Activated naive CD8-positive, alpha-beta T cell treated with anti-CD3 and anti-CD28 coated beads for 36 hours (primary cell): ENCODE measurements around the gene ROR1. TPM values are rescaled to one million over a fixed set of nuclear protein-coding genes. Genes with fewer than 3 reads are reported as not detected.
"Not testable (repeated sequence)": the region's sequence is repeated elsewhere in the genome, so short reads cannot be mapped to it uniquely, and the experiment has no call there.

Experiments used
- DNase-seq: peaks from one replicate; pipeline ENCODE4 v3.0.0; 2021
- H3K27ac Mint-ChIP-seq: one replicate; pipeline ENCODE4 v1.8.0; 2022; ENCODE audit warnings: mild to moderate bottlenecking, moderate library complexity, mixed read lengths
- H3K27me3 Mint-ChIP-seq: one replicate; pipeline ENCODE4 v1.8.0; 2022; ENCODE audit warnings: mild to moderate bottlenecking, mixed read lengths
- H3K36me3 Mint-ChIP-seq: one replicate; pipeline ENCODE4 v1.8.0; 2021; ENCODE audit warnings: mild to moderate bottlenecking, mixed read lengths
- H3K4me1 Mint-ChIP-seq: one replicate; pipeline ENCODE4 v1.8.0; 2021; ENCODE audit warnings: mixed read lengths
- H3K4me3 Mint-ChIP-seq: one replicate; pipeline ENCODE4 v1.8.0; 2022; ENCODE audit warnings: mild to moderate bottlenecking, moderate library complexity, mixed read lengths
- H3K9me3 Mint-ChIP-seq: one replicate; pipeline ENCODE4 v1.8.0; 2022; ENCODE audit warnings: mixed read lengths
- total RNA-seq, 2 experiments: library from RNA; stranded (reverse); gene quantifications; one replicate each; pipeline ENCODE4 v1.2.3, GENCODE V29; 2021

ROR1 gene
- total RNA-seq, 2 experiments from 2014 or later = not detected

GRCh38 chr1:64194168-64195080, 420.6 kb downstream of the ROR1 start:
- Mint-ChIP-seq H3K27ac (no peak overlapping the region), H3K4me3 (no peak overlapping the region), H3K4me1 (peaks cover 5% of the 10 kb centered on the region), H3K9me3 (no peaks in the 10 kb centered on the region), H3K36me3 (no peaks in the 10 kb centered on the region), H3K27me3 (no peaks in the 10 kb centered on the region)
- no peak for DNase-seq

DNA sequence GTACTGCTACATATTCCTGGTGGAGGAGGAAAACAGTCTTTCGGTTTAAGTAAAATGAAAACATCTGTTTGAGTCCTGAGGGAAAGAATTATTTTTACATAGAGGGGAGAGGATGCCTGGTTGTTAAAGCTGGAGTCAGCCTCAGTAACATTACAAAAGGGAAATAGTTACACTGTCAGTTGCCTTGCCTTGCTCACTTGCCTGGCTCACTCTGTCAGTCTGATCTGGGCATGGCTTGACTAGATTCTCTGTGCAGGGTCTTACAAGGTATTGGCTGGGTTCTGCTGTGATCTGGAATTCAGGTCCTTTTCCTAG, 421.2 kb downstream of the ROR1 start:
- no peak for DNase-seq
- Mint-ChIP-seq H3K4me1 (peaks cover 5% of the 10 kb centered on the region), H3K27ac (no peak overlapping the region), H3K4me3 (no peak overlapping the region), H3K9me3 (no peaks in the 10 kb centered on the region), H3K36me3 (no peaks in the 10 kb centered on the region), H3K27me3 (no peaks in the 10 kb centered on the region)

DNA sequence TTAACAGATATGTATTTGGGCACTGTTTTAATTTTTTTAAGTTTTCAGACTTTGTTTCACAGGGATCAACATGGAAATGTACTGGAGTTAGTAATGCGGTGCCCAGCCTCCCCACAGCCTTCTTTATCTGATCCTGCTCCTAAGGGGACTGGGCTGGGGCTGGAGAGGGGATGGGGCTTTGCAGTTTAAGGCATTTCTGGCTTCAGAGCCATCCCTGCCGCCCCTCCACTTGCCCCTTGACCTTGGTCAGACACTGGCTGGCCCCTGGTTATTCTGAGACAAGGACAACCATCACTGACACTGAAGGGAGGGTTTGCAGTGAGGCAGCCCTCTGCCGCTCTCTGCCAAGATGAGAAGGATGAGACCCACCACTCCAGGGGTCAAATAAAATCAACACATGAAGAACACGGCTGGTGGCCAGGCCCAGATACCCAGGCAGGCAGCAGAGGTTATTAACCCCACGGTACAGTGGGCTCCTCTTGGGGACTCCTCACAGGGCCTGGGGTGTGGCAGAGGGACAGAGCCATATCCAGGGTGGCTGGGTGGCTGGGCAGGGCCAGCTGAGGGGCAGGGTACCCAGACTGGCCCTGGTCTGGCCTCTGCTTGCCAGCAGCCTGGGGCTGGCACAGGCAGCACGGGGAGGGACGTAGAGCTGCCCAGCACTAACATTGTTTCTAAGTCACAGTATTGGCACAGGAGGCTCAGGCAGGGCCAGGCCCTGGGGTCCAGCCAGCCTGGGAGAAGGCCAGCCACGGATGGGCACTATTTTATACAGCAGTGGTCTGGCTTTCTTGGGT, 422.5 kb downstream of the ROR1 start:
- Mint-ChIP-seq H3K4me1 (peaks cover 5% of the 10 kb centered on the region), H3K27me3 (no peaks in the 10 kb centered on the region), H3K27ac (no peak overlapping the region), H3K36me3 (no peaks in the 10 kb centered on the region), H3K4me3 (no peak overlapping the region), H3K9me3 (no peaks in the 10 kb centered on the region)
- no peak for DNase-seq

- H3K27me3 Mint-ChIP-seq = no peaks in the 10 kb centered on the region
- H3K27ac Mint-ChIP-seq = no peak overlapping the region
- no peaks in the 10 kb centered on the region for H3K9me3 Mint-ChIP-seq
- no peak overlapping the region for H3K4me3 Mint-ChIP-seq
- H3K36me3 Mint-ChIP-seq = no peaks in the 10 kb centered on the region
- peaks cover 5% of the 10 kb centered on the region for H3K4me1 Mint-ChIP-seq
- no peak for DNase-seq
These were observed 423.3 kb downstream of the ROR1 start for GRCh38 chr1:64197076-64197475.

- Mint-ChIP-seq H3K4me3 (no peak overlapping the region), H3K27ac (no peak overlapping the region), H3K27me3 (peaks cover 4% of the 10 kb centered on the region), H3K9me3 (no peaks in the 10 kb centered on the region), H3K36me3 (no peaks in the 10 kb centered on the region), H3K4me1 (peaks cover 5% of the 10 kb centered on the region)
- no peak for DNase-seq
These were observed 425.3 kb downstream of the ROR1 start for GRCh38 chr1:64199154-64199553.

- H3K27ac Mint-ChIP-seq = no peak overlapping the region
- H3K36me3 Mint-ChIP-seq = no peaks in the 10 kb centered on the region
- H3K9me3 Mint-ChIP-seq = no peaks in the 10 kb centered on the region
- peaks cover 4% of the 10 kb centered on the region for H3K27me3 Mint-ChIP-seq
- peaks cover 3% of the 10 kb centered on the region for H3K4me1 Mint-ChIP-seq
- no peak for DNase-seq
- no peak overlapping the region for H3K4me3 Mint-ChIP-seq
These were observed 426.2 kb downstream of the ROR1 start for GRCh38 chr1:64200064-64200463.

DNA sequence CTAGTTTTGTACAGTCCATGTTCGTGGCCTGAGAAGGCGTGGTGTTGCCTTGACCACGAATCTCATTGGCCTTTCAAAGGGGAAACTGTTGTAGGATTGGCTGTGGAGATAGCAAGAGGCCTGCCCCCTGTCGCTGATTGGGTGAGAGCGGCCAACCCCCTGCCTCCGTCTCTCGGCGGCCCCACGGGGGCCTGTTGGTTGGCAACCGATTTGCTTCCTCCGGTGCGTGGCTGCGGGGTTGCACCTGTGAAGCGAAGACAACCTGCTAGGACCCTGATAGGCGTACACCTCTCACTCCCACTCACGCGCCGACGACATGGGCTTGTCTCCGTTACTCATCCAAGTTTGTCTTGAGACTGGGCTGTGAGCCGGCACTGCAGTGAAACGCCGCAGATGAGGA, 429.6 kb downstream of the ROR1 start, which contains the start of gene UBE2U:
Gene UBE2U (plus strand): TSS at position 204 of the 400 bp plus-strand sequence. CDS start 428 bp downstream, outside the sequence.
- Mint-ChIP-seq H3K4me1 (peaks cover 3% of the 10 kb centered on the region), H3K27ac (no peak within 1 kb of the TSS), H3K9me3 (no peaks in the 10 kb centered on the region), H3K36me3 (no peaks in the 10 kb centered on the region), H3K4me3 (no peak within 1 kb of the TSS), H3K27me3 (peaks cover 16% of the 10 kb centered on the region)
- DNase-seq = no peak

DNA sequence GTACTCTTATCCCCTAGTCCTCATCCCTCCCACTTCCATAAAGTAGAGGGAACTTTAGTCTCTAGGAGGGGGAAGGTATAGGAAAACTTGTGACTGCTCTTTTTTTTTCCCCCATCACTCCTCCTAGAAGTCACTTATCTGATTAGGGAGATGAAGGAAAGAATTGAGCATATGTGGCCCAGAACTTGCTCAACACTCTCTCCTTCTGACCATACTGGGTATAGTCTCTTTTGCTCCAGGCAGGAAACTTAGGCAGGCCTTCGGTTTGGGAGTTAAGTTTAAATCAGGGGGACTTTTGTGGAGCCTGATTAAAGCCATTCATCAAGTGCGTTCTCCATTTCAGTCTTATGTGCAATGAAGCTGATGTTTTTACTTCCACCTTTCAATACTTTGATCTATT, 435.4 kb downstream of the ROR1 start:
- H3K9me3 Mint-ChIP-seq = no peaks in the 10 kb centered on the region
- H3K27ac Mint-ChIP-seq = no peak overlapping the region
- H3K4me1 Mint-ChIP-seq = no peaks in the 10 kb centered on the region
- peaks cover 26% of the 10 kb centered on the region for H3K27me3 Mint-ChIP-seq
- no peak for DNase-seq
- H3K4me3 Mint-ChIP-seq = no peak overlapping the region
- no peaks in the 10 kb centered on the region for H3K36me3 Mint-ChIP-seq

DNA sequence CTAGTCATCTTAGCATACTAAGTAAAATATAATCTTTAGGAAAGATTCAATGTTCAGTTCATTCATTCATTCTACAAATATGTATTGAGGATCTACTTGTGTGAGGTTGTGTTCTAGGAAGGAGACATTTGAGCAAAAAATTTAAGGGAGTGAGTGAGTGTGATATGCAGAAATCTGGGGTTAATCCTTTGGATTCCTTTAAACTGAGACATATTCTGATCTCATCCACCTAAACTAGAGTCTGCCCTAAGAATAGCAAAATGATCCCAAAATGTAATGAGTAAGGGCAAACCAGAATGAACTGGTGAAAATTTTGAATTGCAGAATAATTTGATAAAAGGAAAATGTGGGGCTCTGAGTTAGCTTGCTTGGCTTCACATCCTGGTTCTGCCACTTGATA, 438.2 kb downstream of the ROR1 start:
- Mint-ChIP-seq H3K9me3 (no peaks in the 10 kb centered on the region), H3K4me1 (no peaks in the 10 kb centered on the region), H3K27ac (no peak overlapping the region), H3K36me3 (no peaks in the 10 kb centered on the region), H3K27me3 (peaks cover 18% of the 10 kb centered on the region), H3K4me3 (no peak overlapping the region)
- no peak for DNase-seq

- Mint-ChIP-seq H3K36me3 (no peaks in the 10 kb centered on the region), H3K27me3 (peaks cover 34% of the 10 kb centered on the region), H3K4me1 (no peaks in the 10 kb centered on the region), H3K4me3 (no peak overlapping the region), H3K27ac (no peak overlapping the region), H3K9me3 (no peaks in the 10 kb centered on the region)
- no peak for DNase-seq
These were observed 441.8 kb downstream of the ROR1 start for GRCh38 chr1:64215576-64215975.

DNA sequence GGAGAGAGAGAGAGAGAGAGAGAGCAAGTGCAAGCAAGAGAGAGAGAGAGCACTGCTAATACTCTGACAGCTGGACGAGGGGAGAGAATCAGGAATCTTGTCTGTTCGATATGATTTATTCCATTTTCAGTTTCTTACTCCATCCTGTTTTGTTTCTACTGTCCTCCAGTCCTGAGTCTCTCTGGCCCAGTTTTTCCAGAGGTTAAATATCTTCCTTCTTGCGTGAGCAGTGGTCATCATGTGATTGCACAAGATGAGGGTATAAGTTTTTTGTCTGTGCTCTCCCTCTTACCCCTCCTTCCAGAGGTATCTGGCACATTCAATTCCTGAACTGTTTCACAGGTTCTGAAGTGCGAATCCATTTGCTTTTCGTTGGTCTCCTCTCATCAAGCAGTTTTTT, 446.4 kb downstream of the ROR1 start:
- H3K4me1 Mint-ChIP-seq = peaks cover 11% of the 10 kb centered on the region
- H3K27ac Mint-ChIP-seq = no peak overlapping the region

DNA sequence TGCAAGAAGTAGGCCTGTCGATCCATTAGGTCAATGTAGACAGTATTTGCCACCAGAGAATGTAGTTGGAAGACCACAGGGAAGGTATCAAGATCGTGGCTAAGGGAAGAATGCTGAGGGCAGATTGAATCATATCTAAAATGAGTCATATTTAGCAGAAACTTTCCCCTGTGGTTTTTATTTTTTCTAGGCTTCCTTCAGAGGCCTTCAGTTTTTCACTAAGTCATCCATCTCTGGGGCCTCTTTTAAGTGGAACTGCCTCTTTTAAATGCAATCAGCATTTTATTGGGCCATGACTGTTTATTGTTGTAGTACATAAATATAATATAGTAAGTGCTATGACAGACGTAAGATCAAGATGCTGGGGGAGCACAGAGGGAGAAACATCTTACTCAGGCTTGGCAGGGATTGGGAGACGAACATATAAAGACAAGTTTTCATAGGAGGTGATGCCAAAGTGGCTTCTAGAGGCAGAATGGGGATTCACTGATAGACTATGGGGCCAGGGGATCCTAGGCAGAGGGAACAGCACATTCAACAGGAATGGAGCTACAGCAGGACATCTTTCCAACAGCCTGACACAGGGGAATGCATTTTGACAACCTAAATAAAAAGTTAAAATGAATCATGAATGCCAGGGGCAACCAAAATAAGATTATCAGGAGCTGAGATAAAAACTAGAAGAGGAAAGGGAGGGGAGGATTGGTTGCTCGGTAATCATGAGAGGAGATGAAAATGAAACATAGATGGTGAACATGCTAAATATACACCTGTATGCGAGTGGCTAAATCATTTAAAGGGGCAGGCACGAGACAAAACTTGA, 449.7 kb downstream of the ROR1 start:
- Mint-ChIP-seq H3K9me3 (no peaks in the 10 kb centered on the region), H3K4me3 (peak overlapping the region; percentile 5), H3K36me3 (no peaks in the 10 kb centered on the region), H3K27ac (peak overlapping the region; percentile 52), H3K27me3 (peaks cover 28% of the 10 kb centered on the region), H3K4me1 (peaks cover 11% of the 10 kb centered on the region)
- no peak for DNase-seq

More for the DNA sequence above, 446.4 kb downstream of the ROR1 start:
- H3K4me3 Mint-ChIP-seq = no peak overlapping the region
- no peaks in the 10 kb centered on the region for H3K9me3 Mint-ChIP-seq
- no peak for DNase-seq
- H3K36me3 Mint-ChIP-seq = no peaks in the 10 kb centered on the region
- H3K27me3 Mint-ChIP-seq = peaks cover 26% of the 10 kb centered on the region

GRCh38 chr1:64224236-64224635, 450.4 kb downstream of the ROR1 start:
- H3K36me3 Mint-ChIP-seq, H3K27ac Mint-ChIP-seq, H3K4me3 Mint-ChIP-seq, H3K9me3 Mint-ChIP-seq, DNase-seq: not testable (repeated sequence)
- Mint-ChIP-seq H3K4me1 (peaks cover 11% of the 10 kb centered on the region), H3K27me3 (peaks cover 21% of the 10 kb centered on the region)

GRCh38 chr1:64228167-64228957, 454.5 kb downstream of the ROR1 start:
- Mint-ChIP-seq H3K9me3 (no peaks in the 10 kb centered on the region), H3K4me1 (peaks cover 6% of the 10 kb centered on the region), H3K36me3 (no peaks in the 10 kb centered on the region), H3K27me3 (peaks cover 11% of the 10 kb centered on the region), H3K27ac (no peak overlapping the region), H3K4me3 (no peak overlapping the region)
- no peak for DNase-seq
